B cell (primary cell): ENCODE measurements around the gene CSTF1. TPM values are rescaled to one million over a fixed set of nuclear protein-coding genes. Genes with fewer than 3 reads are reported as not detected.

Source experiments
- ATAC-seq: fragments of 200-7000 bp; cut with Tn5 transposase; one replicate; pipeline ENCODE4 v1.10.0; 2021; ENCODE audit warnings: low read depth, mild to moderate bottlenecking, moderate number of reproducible peaks, moderate library complexity
- CTCF ChIA-PET: fragments of 350-600 bp; sonication (Branson Sonifier 250); formaldehyde crosslinking; loops from one replicate; lab custom pipeline; 2021; ENCODE audit warnings: antibody characterized with exemption, inconsistent platforms; lab: Charles Lee
- POLR2A ChIA-PET: fragments of 350-600 bp; sonication (Branson Sonifier 250); formaldehyde crosslinking; loops from one replicate; lab custom pipeline; 2021; ENCODE audit warnings: antibody characterized with exemption; lab: Charles Lee
- DNase-seq: peaks from one replicate; pipeline ENCODE4 v3.0.0; 2013
- H2AFZ ChIP-seq: 2 replicates; pipeline ENCODE4 v1.6.1; 2012; ENCODE audit warnings: mild to moderate bottlenecking, low read depth, low read length; ENCODE audit not compliant: insufficient read depth, poor library complexity, severe bottlenecking
- H3K27ac ChIP-seq, 2 donors: 1 replicate in 1 of 2; 2 replicates in 1 of 2; pipeline ENCODE4 v1.5.1; 2012 to 2013; ENCODE audit warnings: low read length in 2 of 2, mild to moderate bottlenecking in 2 of 2, moderate library complexity in 1 of 2
- H3K27me3 ChIP-seq, 4 experiments: fragments of 200-600 bp in 1 of 4; sonication (generic) in 1 of 4; replicated peaks in 1 of 4; 1 replicate in 2 of 4; 2 replicates in 2 of 4; pipeline versions ENCODE4 v1.6.1 to v1.7.0; 2013 to 2016; ENCODE audit warnings: low read length in 3 of 4, mild to moderate bottlenecking in 2 of 4, mixed read lengths in 1 of 4, moderate library complexity in 1 of 4; ENCODE audit not compliant: insufficient read depth in 4 of 4, control insufficient read depth in 3 of 4; ENCODE audit errors: control extremely low read depth in 1 of 4
- H3K36me3 ChIP-seq, 2 experiments: replicated peaks in 1 of 2; 1 replicate in 1 of 2; 2 replicates in 1 of 2; pipeline versions ENCODE4 v1.6.1 to v1.7.1; 2013; ENCODE audit warnings: low read length in 1 of 2; ENCODE audit not compliant: insufficient read depth in 2 of 2, control insufficient read depth in 1 of 2; ENCODE audit errors: control extremely low read depth in 1 of 2, extremely low read depth in 1 of 2
- H3K4me1 ChIP-seq, 2 donors: fragments of 200-600 bp in 1 of 2; sonication (generic) in 1 of 2; 1 replicate in 1 of 2; 2 replicates in 1 of 2; pipeline versions ENCODE4 v1.5.1 to v1.6.1; 2013 to 2017; ENCODE audit warnings: low read length in 2 of 2; ENCODE audit not compliant: control insufficient read depth in 2 of 2, insufficient read depth in 2 of 2
- H3K4me2 ChIP-seq: replicated peaks from 2 replicates; pipeline ENCODE3; 2012; ENCODE audit warnings: mild to moderate bottlenecking, low read depth, low read length; ENCODE audit not compliant: poor library complexity, severe bottlenecking
- H3K4me3 ChIP-seq, 5 experiments: fragments of 200-600 bp in 1 of 5; sonication (generic) in 1 of 5; 1 replicate in 3 of 5; 2 replicates in 2 of 5; pipeline versions ENCODE4 v1.5.1 to v1.7.0; 2011 to 2016; ENCODE audit warnings: low read length in 4 of 5, mild to moderate bottlenecking in 4 of 5, low read depth in 2 of 5, control low read depth in 1 of 5, moderate library complexity in 1 of 5; ENCODE audit not compliant: insufficient read depth in 1 of 5; ENCODE audit errors: control extremely low read depth in 1 of 5, extremely low read depth in 1 of 5
- H3K79me2 ChIP-seq: fragments of 200-600 bp; sonication (generic); one replicate; pipeline ENCODE4 v1.6.0; 2016; ENCODE audit warnings: low read length; ENCODE audit not compliant: control insufficient read depth, insufficient read depth
- H3K9ac ChIP-seq: fragments of 200-600 bp; sonication (generic); 2 replicates; pipeline ENCODE4 v1.6.1; 2017; ENCODE audit warnings: mild to moderate bottlenecking, low read length, moderate library complexity
- H3K9me3 ChIP-seq, 3 donors: one replicate each; pipeline versions ENCODE4 v1.6.1 to v1.7.1; 2013; ENCODE audit warnings: low read length in 2 of 3; ENCODE audit not compliant: control insufficient read depth in 2 of 3, insufficient read depth in 1 of 3; ENCODE audit errors: control extremely low read depth in 1 of 3
- H4K20me1 ChIP-seq: 2 replicates; pipeline ENCODE4 v1.6.0; 2012; ENCODE audit warnings: mild to moderate bottlenecking, low read length; ENCODE audit not compliant: insufficient read depth, control insufficient read depth, poor library complexity, severe bottlenecking
- H3K27ac Mint-ChIP-seq: one replicate; pipeline ENCODE4 v1.8.0; 2021; ENCODE audit warnings: mixed read lengths
- H3K27me3 Mint-ChIP-seq: one replicate; pipeline ENCODE4 v1.8.0; 2021; ENCODE audit warnings: mixed read lengths
- H3K4me1 Mint-ChIP-seq: one replicate; pipeline ENCODE4 v1.8.0; 2021; ENCODE audit warnings: mixed read lengths
- H3K4me3 Mint-ChIP-seq: one replicate; pipeline ENCODE4 v1.8.0; 2021; ENCODE audit warnings: mixed read lengths
- H3K9me3 Mint-ChIP-seq: one replicate; pipeline ENCODE4 v1.8.0; 2022; ENCODE audit warnings: mixed read lengths; ENCODE audit not compliant: insufficient read depth
- CTCF ChIP-seq: fragments of 200-600 bp; IDR thresholded peaks from one replicate; pipeline ENCODE4 v1.8.0; 2022; ENCODE audit warnings: antibody characterized with exemption, mild to moderate bottlenecking
- EZH2 ChIP-seq: IDR thresholded peaks from 2 replicates; pipeline ENCODE4 v1.6.1; 2012; ENCODE audit warnings: borderline replicate concordance, low read depth, mild to moderate bottlenecking, moderate library complexity, low read length; ENCODE audit not compliant: insufficient read depth, poor library complexity, severe bottlenecking
- WGBS: methylation state at CpG from one replicate; pipeline ENCODE4 v1.1.5; 2013; ENCODE audit warnings: missing lambda C conversion rate; ENCODE audit not compliant: insufficient coverage; 5-methylcytosine and 5-hydroxymethylcytosine counted together
- intact Hi-C: fragments of 100-400 bp; cut with micrococcal nuclease; formaldehyde crosslinking; loops from one replicate; pipeline ENCODE4 v1.10.0; 2022
- polyA plus RNA-seq: library from polyadenylated mRNA; depleted of rRNA; stranded (reverse); fragments of >200 nt; gene quantifications from 2 replicates; pipeline ENCODE4 v1.2.3, GENCODE V29; 2012
- total RNA-seq, 2 donors: library from RNA; stranded (reverse); fragments of 120-200 nt in 1 of 2; gene quantifications; 1 replicate in 1 of 2; 2 replicates in 1 of 2; pipeline versions ENCODE4 v1.2.3 to v1.2.4, GENCODE V29; 2013 to 2022

CSTF1 gene
- total and polyA plus RNA-seq, 2 donors (not counting 1 experiment from before 2014, with no cell fraction given) = 18.3 to 33.8 TPM

DNA sequence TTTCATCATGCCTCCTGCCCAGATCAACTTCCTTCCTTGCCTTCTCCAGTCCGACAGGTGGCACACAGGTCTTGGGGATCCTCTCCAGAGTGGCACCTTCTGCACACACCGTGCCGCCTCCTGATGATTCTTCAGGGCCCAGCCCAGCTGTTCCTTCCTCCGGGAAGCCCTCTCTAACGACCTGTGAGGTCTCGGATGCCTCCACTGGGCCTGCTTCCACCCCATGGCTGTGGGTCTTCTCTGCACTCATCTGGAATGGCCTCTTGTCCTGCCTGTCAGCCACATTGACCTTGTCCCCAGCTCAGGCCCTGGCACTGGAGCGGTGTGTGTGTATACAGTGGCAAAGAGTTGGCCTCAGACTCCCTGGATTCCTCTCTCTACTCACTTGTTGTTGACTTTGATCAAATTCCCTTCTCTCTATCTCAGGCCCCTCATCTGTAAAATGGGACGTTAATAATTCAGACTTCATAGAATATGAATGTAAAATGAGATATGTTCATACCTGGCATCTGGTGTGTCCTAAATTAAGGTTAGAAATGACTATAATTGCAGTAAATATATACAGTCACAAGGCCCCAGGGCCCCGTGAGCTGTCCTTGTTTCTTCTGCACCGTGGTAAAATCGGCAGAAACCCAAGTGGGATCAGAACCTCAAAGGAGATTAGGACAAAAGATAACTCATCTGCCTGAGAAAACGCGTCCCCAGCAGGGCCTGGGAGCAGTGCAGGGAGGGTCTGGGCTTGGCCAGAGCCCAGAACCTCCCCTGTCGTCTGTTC lies 32.1 kb upstream of the CSTF1 start:
- Histone ChIP-seq H3K27me3 (no peaks in the 10 kb centered on the region), H3K4me1 (peaks cover 0 to 15% of the 10 kb centered on the region in 2 donors), H3K36me3 (no peaks in the 10 kb centered on the region), H3K27ac (no peak overlapping the region), H4K20me1 (no peaks in the 10 kb centered on the region), H3K79me2 (no peaks in the 10 kb centered on the region), H2AFZ (no peak overlapping the region), H3K9ac (no peak overlapping the region), H3K9me3 (no peaks in the 10 kb centered on the region), H3K4me2 (peak overlapping the region; percentile 98), H3K4me3 (no peak overlapping the region)
- H3K4me1 Mint-ChIP-seq = peaks cover 14% of the 10 kb centered on the region
- peak overlapping the region; percentile 89 for H3K4me3 Mint-ChIP-seq
- ATAC-seq (no peak), DNase-seq (no peak)
- H3K27me3 Mint-ChIP-seq = no peaks in the 10 kb centered on the region
- ChIA-PET CTCF (no interaction called here), POLR2A (no interaction called here)
- 92% methylated on average over 12 of the region's 14 CpGs for WGBS
- no peak overlapping the region for H3K27ac Mint-ChIP-seq
- H3K9me3 Mint-ChIP-seq = no peaks in the 10 kb centered on the region
- intact Hi-C loops = no loop called here
- TF ChIP-seq EZH2 = no peak
- TF ChIP-seq CTCF = no peak

DNA sequence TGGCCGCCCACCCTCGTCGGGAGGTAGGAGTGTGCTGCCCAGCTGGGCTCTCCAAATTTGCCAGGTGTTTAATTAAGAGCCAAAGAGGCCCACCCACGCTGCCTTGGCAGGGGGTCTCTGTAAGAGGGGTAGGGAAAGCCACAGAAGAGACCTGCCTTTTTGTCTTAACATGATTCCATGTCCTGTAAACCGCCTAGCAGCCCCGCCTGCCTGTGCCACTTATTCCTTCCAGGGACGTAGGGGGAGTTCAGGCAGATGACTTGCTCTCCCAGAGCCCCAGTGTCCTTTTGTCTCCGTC lies 31.6 kb upstream of the CSTF1 start:
- no peaks in the 10 kb centered on the region for H3K27me3 Mint-ChIP-seq
- peaks cover 14% of the 10 kb centered on the region for H3K4me1 Mint-ChIP-seq
- H3K79me2 ChIP-seq = no peaks in the 10 kb centered on the region
- H3K27me3 ChIP-seq = no peaks in the 10 kb centered on the region
- H3K4me1 ChIP-seq = peaks cover 0 to 15% of the 10 kb centered on the region in 2 donors
- POLR2A ChIA-PET = no interaction called here
- CTCF ChIA-PET = no interaction called here
- no peak overlapping the region for H2AFZ ChIP-seq
- H3K27ac ChIP-seq = no peak overlapping the region
- H3K4me3 ChIP-seq = no peak overlapping the region
- no peak for DNase-seq
- peak overlapping the region; percentile 89 for H3K4me3 Mint-ChIP-seq
- no peak overlapping the region for H3K27ac Mint-ChIP-seq
- no peaks in the 10 kb centered on the region for H3K36me3 ChIP-seq
- TF ChIP-seq CTCF = no peak
- no peak for TF ChIP-seq EZH2
- H3K9me3 ChIP-seq = no peaks in the 10 kb centered on the region
- no peak overlapping the region for H3K9ac ChIP-seq
- no peak overlapping the region for H3K4me2 ChIP-seq
- intact Hi-C loops = no loop called here
- no peaks in the 10 kb centered on the region for H4K20me1 ChIP-seq
- H3K9me3 Mint-ChIP-seq = no peaks in the 10 kb centered on the region
- 97% methylated on average over 8 of the region's 8 CpGs for WGBS
- ATAC-seq = no peak
